ENCODE results near the gene TMEM11.
"Not testable (repeated sequence)": the region's sequence is repeated elsewhere in the genome, so short reads cannot be mapped to it uniquely, and the experiment has no call there.

TMEM11 gene

GRCh38 chr17:21210411-21211076, 3.4 kb downstream of the TMEM11 start:
- no peak for DNase-seq

GRCh38 chr17:21209511-21210175, 4.3 kb downstream of the TMEM11 start:
- no peak for DNase-seq

GRCh38 chr17:21208352-21208751, 5.6 kb downstream of the TMEM11 start:
- no peak for DNase-seq

- no peak for DNase-seq
Observed at GRCh38 chr17:21204935-21205334, 9.0 kb downstream of the TMEM11 start.

GRCh38 chr17:21202512-21202911, 11.4 kb downstream of the TMEM11 start:
- DNase-seq: no peak

GRCh38 chr17:21201874-21202273, 12.1 kb downstream of the TMEM11 start:
- no peak for DNase-seq

GRCh38 chr17:21201298-21201595, 12.7 kb downstream of the TMEM11 start:
- no peak for DNase-seq

- no peak for DNase-seq
Observed at GRCh38 chr17:21200590-21201297, 13.2 kb downstream of the TMEM11 start.

- DNase-seq: no peak
Observed at GRCh38 chr17:21199856-21200255, 14.1 kb downstream of the TMEM11 start.

- DNase-seq: no peak
Observed at GRCh38 chr17:21199311-21199710, 14.7 kb downstream of the TMEM11 start.

- no peak for DNase-seq
Observed at GRCh38 chr17:21198411-21198810, 15.6 kb downstream of the TMEM11 start.

- DNase-seq: no peak
Observed at GRCh38 chr17:21196126-21196525, 17.8 kb downstream of the TMEM11 start.

GRCh38 chr17:21194703-21195102, 19.3 kb downstream of the TMEM11 start:
- no peak for DNase-seq

GRCh38 chr17:21194226-21194625, 19.7 kb downstream of the TMEM11 start:
- DNase-seq: no peak

- no peak for DNase-seq
Observed at GRCh38 chr17:21193031-21193430, 20.9 kb downstream of the TMEM11 start.

- not testable (repeated sequence) for DNase-seq
Observed at GRCh38 chr17:21192414-21192813, 21.5 kb downstream of the TMEM11 start.

- DNase-seq: no peak
Observed at GRCh38 chr17:21191698-21192097, 22.3 kb downstream of the TMEM11 start.

GRCh38 chr17:21190078-21190477, 23.9 kb downstream of the TMEM11 start:
- DNase-seq: no peak

GRCh38 chr17:21189361-21189760, 24.6 kb downstream of the TMEM11 start:
- DNase-seq: no peak

- no peak for DNase-seq
Observed at GRCh38 chr17:21186399-21187187, 27.4 kb downstream of the TMEM11 start.

GRCh38 chr17:21185061-21185460, 28.9 kb downstream of the TMEM11 start:
- no peak for DNase-seq

- no peak for DNase-seq
Observed at GRCh38 chr17:21184570-21184969, 29.4 kb downstream of the TMEM11 start.

GRCh38 chr17:21183468-21183867, 30.5 kb downstream of the TMEM11 start:
- no peak for DNase-seq
